ENCODE data around the gene GPBAR1. TPM values are rescaled to one million over a fixed set of nuclear protein-coding genes. Genes with fewer than 3 reads are reported as not detected.
A peak's percentile ranks its signal among the peaks of the same experiment; 100 is the strongest.

The GPBAR1 gene
- total and polyA plus RNA-seq, 11 donors: 0.52 to 4.7 (median 1.2) TPM

DNA sequence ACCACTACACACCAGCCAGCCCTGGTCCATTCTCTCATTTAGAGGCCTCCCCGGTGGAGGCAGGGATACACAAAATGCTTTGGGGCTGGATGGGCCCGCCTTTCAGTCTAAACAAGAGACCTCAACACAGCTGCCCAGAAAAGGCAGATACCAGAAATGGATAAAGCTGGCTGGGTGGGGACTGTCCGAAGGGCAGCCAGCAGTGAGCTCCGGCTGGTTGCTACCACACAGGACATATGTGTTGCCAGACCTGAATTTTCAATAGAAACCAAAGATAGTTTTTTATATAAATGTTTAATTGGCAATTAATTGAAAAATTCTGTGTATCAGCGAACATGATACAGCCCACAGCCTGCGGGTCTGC is 1.4 kb downstream of the GPBAR1 start:
- Histone ChIP-seq H3K4me3 (no peak overlapping the region), H3K36me3 (peaks cover 0 to 48% (median 40%) of the 10 kb centered on the region in 9 donors), H3K27ac (peak overlapping the region in 10 of 12 donors; percentile 35 to 92 (median 88)), H3K27me3 (no peaks in the 10 kb centered on the region), H3K4me1 (peaks cover 3 to 75% (median 56%) of the 10 kb centered on the region in 12 donors), H3K9me3 (no peaks in the 10 kb centered on the region)
- ATAC-seq: no peak
- WGBS, 4 donors: 67 to 85% (median 75%) methylated on average over 6 of the region's 6 CpGs
- DNase-seq: no peak
- no peak for TF ChIP-seq POLR2A (IDR thresholded peaks at IDR 0.05)
- TF ChIP-seq, protein P1, sequence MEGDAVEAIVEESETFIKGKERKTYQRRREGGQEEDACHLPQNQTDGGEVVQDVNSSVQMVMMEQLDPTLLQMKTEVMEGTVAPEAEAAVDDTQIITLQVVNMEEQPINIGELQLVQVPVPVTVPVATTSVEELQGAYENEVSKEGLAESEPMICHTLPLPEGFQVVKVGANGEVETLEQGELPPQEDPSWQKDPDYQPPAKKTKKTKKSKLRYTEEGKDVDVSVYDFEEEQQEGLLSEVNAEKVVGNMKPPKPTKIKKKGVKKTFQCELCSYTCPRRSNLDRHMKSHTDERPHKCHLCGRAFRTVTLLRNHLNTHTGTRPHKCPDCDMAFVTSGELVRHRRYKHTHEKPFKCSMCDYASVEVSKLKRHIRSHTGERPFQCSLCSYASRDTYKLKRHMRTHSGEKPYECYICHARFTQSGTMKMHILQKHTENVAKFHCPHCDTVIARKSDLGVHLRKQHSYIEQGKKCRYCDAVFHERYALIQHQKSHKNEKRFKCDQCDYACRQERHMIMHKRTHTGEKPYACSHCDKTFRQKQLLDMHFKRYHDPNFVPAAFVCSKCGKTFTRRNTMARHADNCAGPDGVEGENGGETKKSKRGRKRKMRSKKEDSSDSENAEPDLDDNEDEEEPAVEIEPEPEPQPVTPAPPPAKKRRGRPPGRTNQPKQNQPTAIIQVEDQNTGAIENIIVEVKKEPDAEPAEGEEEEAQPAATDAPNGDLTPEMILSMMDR (IDR thresholded peaks at IDR 0.05): no peak
- intact Hi-C loops (cut with DNase I): loop anchor here in 2 of 10 donors (5.0 to 10.0 kb wide), 3 partner anchors 35 to 75 kb away; partner anchors contain the start of gene ARPC2 (in 1 of the 2)

DNA sequence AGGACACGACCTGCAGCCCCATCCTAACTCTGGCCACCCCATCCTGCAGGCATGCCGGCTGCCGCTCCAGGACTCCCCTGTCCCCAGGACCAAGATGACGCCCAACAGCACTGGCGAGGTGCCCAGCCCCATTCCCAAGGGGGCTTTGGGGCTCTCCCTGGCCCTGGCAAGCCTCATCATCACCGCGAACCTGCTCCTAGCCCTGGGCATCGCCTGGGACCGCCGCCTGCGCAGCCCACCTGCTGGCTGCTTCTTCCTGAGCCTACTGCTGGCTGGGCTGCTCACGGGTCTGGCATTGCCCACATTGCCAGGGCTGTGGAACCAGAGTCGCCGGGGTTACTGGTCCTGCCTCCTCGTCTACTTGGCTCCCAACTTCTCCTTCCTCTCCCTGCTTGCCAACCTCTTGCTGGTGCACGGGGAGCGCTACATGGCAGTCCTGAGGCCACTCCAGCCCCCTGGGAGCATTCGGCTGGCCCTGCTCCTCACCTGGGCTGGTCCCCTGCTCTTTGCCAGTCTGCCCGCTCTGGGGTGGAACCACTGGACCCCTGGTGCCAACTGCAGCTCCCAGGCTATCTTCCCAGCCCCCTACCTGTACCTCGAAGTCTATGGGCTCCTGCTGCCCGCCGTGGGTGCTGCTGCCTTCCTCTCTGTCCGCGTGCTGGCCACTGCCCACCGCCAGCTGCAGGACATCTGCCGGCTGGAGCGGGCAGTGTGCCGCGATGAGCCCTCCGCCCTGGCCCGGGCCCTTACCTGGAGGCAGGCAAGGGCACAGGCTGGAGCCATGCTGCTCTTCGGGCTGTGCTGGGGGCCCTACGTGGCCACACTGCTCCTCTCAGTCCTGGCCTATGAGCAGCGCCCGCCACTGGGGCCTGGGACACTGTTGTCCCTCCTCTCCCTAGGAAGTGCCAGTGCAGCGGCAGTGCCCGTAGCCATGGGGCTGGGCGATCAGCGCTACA is 2.1 kb downstream of the GPBAR1 start:
- Histone ChIP-seq H3K36me3 (peaks cover 0 to 55% (median 47%) of the 10 kb centered on the region in 9 donors), H3K27ac (peak overlapping the region in 6 of 12 donors; percentile 35 to 92 (median 88)), H3K4me1 (peaks cover 3 to 75% (median 53%) of the 10 kb centered on the region in 12 donors), H3K27me3 (no peaks in the 10 kb centered on the region), H3K4me3 (no peak overlapping the region), H3K9me3 (no peaks in the 10 kb centered on the region)
- no peak for TF ChIP-seq POLR2A (IDR thresholded peaks at IDR 0.05)
- TF ChIP-seq, protein P1 (IDR thresholded peaks at IDR 0.05): no peak
- ATAC-seq (no peak), DNase-seq (peak in 1 of 5 donors; percentile 62)
- WGBS, 4 donors: 86 to 89% (median 87%) methylated on average over 11 to 39 of the region's 39 CpGs
- intact Hi-C loops (cut with DNase I): loop anchor here in 2 of 10 donors (5.0 to 10.0 kb wide), 3 partner anchors 36 to 76 kb away; partner anchors contain the start of gene ARPC2 (in 1 of the 2)

DNA sequence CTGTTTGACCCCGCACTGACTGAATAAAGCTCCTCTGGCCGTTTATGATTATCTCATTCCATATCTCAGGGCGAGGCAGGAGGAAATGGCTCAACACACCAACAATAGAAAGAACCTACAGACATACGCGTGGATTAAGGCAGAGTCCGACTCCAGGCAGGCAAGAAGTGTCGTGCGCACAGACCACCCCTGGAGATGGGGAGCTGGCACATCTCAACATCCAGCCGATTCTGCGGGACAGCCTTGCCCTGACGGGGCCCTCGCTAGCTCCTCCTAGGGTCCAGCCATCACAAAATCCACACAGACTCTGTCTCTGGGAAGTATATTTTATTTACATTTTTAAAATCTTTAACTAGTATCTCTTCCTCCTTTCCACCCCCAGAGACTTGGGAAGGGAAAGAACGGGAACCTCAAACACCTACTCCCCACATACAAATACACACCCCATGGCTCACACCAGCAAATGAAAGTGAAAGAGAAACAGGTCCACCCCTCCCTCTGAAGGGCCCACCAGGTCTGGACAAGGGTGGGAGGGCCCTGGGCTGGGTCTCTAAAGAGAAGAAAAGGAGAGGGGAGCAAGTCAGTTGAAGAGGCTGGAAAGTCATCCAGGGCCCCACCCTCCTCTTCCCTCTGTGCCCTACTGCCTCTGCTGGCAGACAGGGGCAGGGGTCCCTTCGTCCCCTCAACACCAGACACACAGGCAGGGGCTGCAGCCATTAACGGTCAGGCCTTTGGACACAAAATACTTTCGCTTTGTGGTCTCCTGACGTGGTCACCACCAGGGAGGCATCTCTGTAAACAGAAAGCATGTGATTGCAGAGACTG is 3.2 kb downstream of the GPBAR1 start:
- H3K9me3 ChIP-seq: no peaks in the 10 kb centered on the region
- peak overlapping the region in 4 of 12 donors; percentile 13 to 67 (median 44) for H3K27ac ChIP-seq
- H3K4me1 ChIP-seq: peaks cover 4 to 75% (median 49%) of the 10 kb centered on the region in 12 donors
- DNase-seq (peak in 1 of 5 donors; percentile 42), ATAC-seq (no peak)
- no peak overlapping the region for H3K4me3 ChIP-seq
- intact Hi-C loops (cut with DNase I): loop anchor here in 2 of 10 donors (5.0 to 10.0 kb wide), 3 partner anchors 37 to 77 kb away; partner anchors contain the start of gene ARPC2 (in 1 of the 2)
- peaks cover 0 to 58% (median 50%) of the 10 kb centered on the region in 9 donors for H3K36me3 ChIP-seq
- no peaks in the 10 kb centered on the region for H3K27me3 ChIP-seq
- WGBS, 4 donors: 67 to 81% (median 69%) methylated on average over 15 to 17 of the region's 17 CpGs
- TF ChIP-seq, protein P1 (IDR thresholded peaks at IDR 0.05): no peak
- no peak for TF ChIP-seq POLR2A (IDR thresholded peaks at IDR 0.05)

All from heart left ventricle (tissue), 16 donors.